HG02970 (cell line): ENCODE measurements around the gene CNTN5.
"Not testable (repeated sequence)": the region's sequence is repeated elsewhere in the genome, so short reads cannot be mapped to it uniquely, and the experiment has no call there.

Source experiments
- ATAC-seq: cut with Tn5 transposase; IDR thresholded peaks from one replicate; pipeline ENCODE4 v1.9.1; 2021; ENCODE audit warnings: mild to moderate bottlenecking, moderate library complexity, moderate number of reproducible peaks; ENCODE audit not compliant: unreplicated experiment, low FRiP score

The CNTN5 gene

GRCh38 chr11:99268886-99269285, 248.1 kb downstream of the CNTN5 start:
- ATAC-seq = no peak

- ATAC-seq = no peak
Observed at GRCh38 chr11:99271527-99271926, 250.8 kb downstream of the CNTN5 start.

- no peak for ATAC-seq
Observed at GRCh38 chr11:99275521-99275920, 254.8 kb downstream of the CNTN5 start.

GRCh38 chr11:99277281-99277680, 256.5 kb downstream of the CNTN5 start:
- no peak for ATAC-seq

- ATAC-seq = no peak
Observed at GRCh38 chr11:99279266-99279665, 258.5 kb downstream of the CNTN5 start.

- no peak for ATAC-seq
Observed at GRCh38 chr11:99281331-99281730, 260.6 kb downstream of the CNTN5 start.

GRCh38 chr11:99297925-99298324, 277.2 kb downstream of the CNTN5 start:
- ATAC-seq = not testable (repeated sequence)

- no peak for ATAC-seq
Observed at GRCh38 chr11:99307510-99308088, 286.9 kb downstream of the CNTN5 start.

GRCh38 chr11:99311870-99312269, 291.1 kb downstream of the CNTN5 start:
- ATAC-seq = no peak

- ATAC-seq = no peak
Observed at GRCh38 chr11:99316776-99317520, 296.2 kb downstream of the CNTN5 start.

- ATAC-seq = no peak
Observed at GRCh38 chr11:99320769-99321290, 300.1 kb downstream of the CNTN5 start.

GRCh38 chr11:99325847-99326246, 305.1 kb downstream of the CNTN5 start:
- ATAC-seq = no peak

GRCh38 chr11:99327066-99327465, 306.3 kb downstream of the CNTN5 start:
- no peak for ATAC-seq

GRCh38 chr11:99327527-99327926, 306.8 kb downstream of the CNTN5 start:
- no peak for ATAC-seq

- no peak for ATAC-seq
Observed at GRCh38 chr11:99333621-99334020, 312.9 kb downstream of the CNTN5 start.

GRCh38 chr11:99343117-99343516, 322.4 kb downstream of the CNTN5 start:
- no peak for ATAC-seq

GRCh38 chr11:99349151-99349673, 328.5 kb downstream of the CNTN5 start:
- no peak for ATAC-seq

GRCh38 chr11:99351624-99352023, 330.9 kb downstream of the CNTN5 start:
- no peak for ATAC-seq

- ATAC-seq = no peak
Observed at GRCh38 chr11:99352642-99353041, 331.9 kb downstream of the CNTN5 start.

GRCh38 chr11:99366546-99366945, 345.8 kb downstream of the CNTN5 start:
- ATAC-seq = no peak

GRCh38 chr11:99368583-99368982, 347.8 kb downstream of the CNTN5 start:
- no peak for ATAC-seq
